ENCODE results near the gene DCP1A. TPM values are rescaled to one million over a fixed set of nuclear protein-coding genes. Genes with fewer than 3 reads are reported as not detected.

The DCP1A gene
- polyA plus RNA-seq, 2 donors, result 4.3 to 4.6 TPM

- no peaks in the 10 kb centered on the region for H3K27me3 ChIP-seq (ENCODE audit: control insufficient read depth in 1 of 2, insufficient read depth in 2 of 2, low read length in 2 of 2)
- peaks cover 26 to 72% of the 10 kb centered on the region in 2 donors for H3K36me3 ChIP-seq (ENCODE audit: control insufficient read depth in 2 of 2, insufficient read depth in 2 of 2, low read length in 1 of 2)
- H3K27ac ChIP-seq (ENCODE audit: low read depth in 2 of 2, low read length in 1 of 2), result no peak overlapping the region
- 91 to 97% methylated on average over 10 of the region's 10 CpGs for WGBS, 2 donors
- H3K4me3 ChIP-seq (ENCODE audit: low read depth in 1 of 2, low read length in 2 of 2), result no peak overlapping the region
- no peaks in the 10 kb centered on the region for H3K9me3 ChIP-seq (ENCODE audit: control insufficient read depth in 2 of 2, insufficient read depth in 1 of 2, low read depth in 1 of 2, low read length in 1 of 2)
- peaks cover 7 to 24% of the 10 kb centered on the region in 2 donors for H3K4me1 ChIP-seq (ENCODE audit: control insufficient read depth in 2 of 2, insufficient read depth in 2 of 2, low read length in 1 of 2)
These were observed 112.5 kb downstream of the DCP1A start for GRCh38 chr3:53234841-53235232.

DNA sequence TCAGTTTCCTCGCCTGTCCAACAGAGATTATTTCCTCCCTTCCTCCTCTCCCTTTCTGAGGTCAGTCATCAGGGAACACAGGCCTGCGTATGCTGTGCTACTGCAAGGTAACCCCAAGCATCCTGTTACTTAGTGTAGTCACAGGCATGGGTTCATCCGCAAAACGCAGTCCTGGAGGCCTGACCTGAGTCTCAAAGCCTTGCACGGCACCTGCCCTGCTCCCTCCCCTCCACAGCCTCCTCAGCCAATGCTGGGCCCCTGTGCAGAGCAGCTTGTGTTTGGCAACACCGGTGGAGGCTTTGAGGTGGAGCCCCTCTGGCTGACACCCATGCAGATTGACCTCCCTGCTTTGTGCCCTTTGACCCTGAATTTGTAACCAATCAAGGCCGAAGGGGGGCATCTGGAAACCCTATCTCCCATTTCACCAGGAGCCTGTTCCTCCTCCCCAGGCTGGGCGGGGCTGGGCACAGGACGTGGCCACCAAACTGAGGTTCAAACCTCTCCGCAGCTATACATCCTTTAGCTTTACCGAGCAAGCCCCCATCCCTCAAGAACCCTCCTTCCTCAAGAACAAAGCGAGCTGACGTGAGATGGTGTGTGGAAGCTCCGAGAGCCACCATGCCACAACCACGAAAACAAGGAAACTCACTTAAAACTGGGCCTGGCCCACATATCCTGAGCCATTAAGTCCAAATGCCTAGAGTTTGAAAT, 113.1 kb downstream of the DCP1A start:
- no peaks in the 10 kb centered on the region for H3K9me3 ChIP-seq (ENCODE audit: control insufficient read depth in 2 of 2, insufficient read depth in 1 of 2, low read depth in 1 of 2, low read length in 1 of 2)
- H3K27ac ChIP-seq (ENCODE audit: low read depth in 2 of 2, low read length in 1 of 2), result no peak overlapping the region
- H3K4me3 ChIP-seq (ENCODE audit: low read depth in 1 of 2, low read length in 2 of 2), result no peak overlapping the region
- peaks cover 7 to 24% of the 10 kb centered on the region in 2 donors for H3K4me1 ChIP-seq (ENCODE audit: control insufficient read depth in 2 of 2, insufficient read depth in 2 of 2, low read length in 1 of 2)
- WGBS, 2 donors, result 81 to 83% methylated on average over 15 of the region's 15 CpGs
- H3K36me3 ChIP-seq (ENCODE audit: control insufficient read depth in 2 of 2, insufficient read depth in 2 of 2, low read length in 1 of 2), result peaks cover 31 to 71% of the 10 kb centered on the region in 2 donors
- H3K27me3 ChIP-seq (ENCODE audit: control insufficient read depth in 1 of 2, insufficient read depth in 2 of 2, low read length in 2 of 2), result no peaks in the 10 kb centered on the region

Other genes with a start within 250 kb of the DCP1A start
- gene RFT1, start 217.1 kb downstream of the DCP1A start, polyA plus RNA-seq, result 10 to 100 TPM in 1 of 2 donors, 1 to 10 TPM in 1; 5.7 to 11.0 TPM
- gene PRKCD, start 186.3 kb downstream of the DCP1A start, polyA plus RNA-seq, result 10 to 100 TPM; 19.8 to 22.2 TPM
- gene TKT, start 91.5 kb downstream of the DCP1A start, polyA plus RNA-seq, result 100 to 1,000 TPM; 264 to 374 TPM
- gene CACNA1D, start 147.1 kb upstream of the DCP1A start, polyA plus RNA-seq, result under 1 TPM; 0.38 to 0.61 TPM

Data from esophagus (tissue), 2 donors.